IPS-NIHi7 (cell line): ENCODE measurements around the gene MRPL52.
A peak's percentile ranks its signal among the peaks of the same experiment; 100 is the strongest.

ENCODE experiments used
- DNase-seq: peaks from one replicate; pipeline ENCODE4 v3.0.0; 2012; ENCODE audit warnings: mixed read lengths; ENCODE audit errors: extremely low spot score

MRPL52 gene

GRCh38 chr14:22883173-22883976 lies 53.7 kb downstream of the MRPL52 start, which contains the start of gene REM2:
REM2 (plus strand) TSS chr14:22883222; CDS start chr14:22883288, 66 bp downstream.
- peak; percentile 40 for DNase-seq

GRCh38 chr14:22884076-22884737 lies 54.5 kb downstream of the MRPL52 start:
- no peak for DNase-seq
